RKO (cell line): ENCODE data around the gene UGT3A1.

Source experiments
- DNase-seq: peaks from one replicate; pipeline ENCODE4 v3.0.0-alpha.2; 2016; ENCODE audit warnings: low spot score

The UGT3A1 gene

DNA sequence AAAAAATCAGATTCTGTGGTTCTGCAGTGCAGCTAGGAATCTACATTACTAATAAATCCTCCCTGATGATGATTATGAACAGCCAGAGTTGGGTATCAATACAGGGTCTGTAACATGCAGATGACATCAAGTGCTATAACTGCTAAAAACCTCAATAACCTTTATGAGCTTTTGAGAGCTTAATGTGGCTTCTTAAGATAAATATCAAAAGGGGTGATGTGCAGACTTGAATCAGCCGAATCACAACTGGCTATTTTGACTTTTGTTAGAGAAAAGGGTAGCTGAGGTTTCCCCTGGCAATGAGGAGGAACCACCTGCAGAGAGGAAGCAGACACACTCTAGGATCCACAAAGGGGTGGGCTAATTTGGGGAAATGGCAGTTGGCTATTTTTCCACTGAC, 83.0 kb downstream of the UGT3A1 start:
- no peak for DNase-seq

DNA sequence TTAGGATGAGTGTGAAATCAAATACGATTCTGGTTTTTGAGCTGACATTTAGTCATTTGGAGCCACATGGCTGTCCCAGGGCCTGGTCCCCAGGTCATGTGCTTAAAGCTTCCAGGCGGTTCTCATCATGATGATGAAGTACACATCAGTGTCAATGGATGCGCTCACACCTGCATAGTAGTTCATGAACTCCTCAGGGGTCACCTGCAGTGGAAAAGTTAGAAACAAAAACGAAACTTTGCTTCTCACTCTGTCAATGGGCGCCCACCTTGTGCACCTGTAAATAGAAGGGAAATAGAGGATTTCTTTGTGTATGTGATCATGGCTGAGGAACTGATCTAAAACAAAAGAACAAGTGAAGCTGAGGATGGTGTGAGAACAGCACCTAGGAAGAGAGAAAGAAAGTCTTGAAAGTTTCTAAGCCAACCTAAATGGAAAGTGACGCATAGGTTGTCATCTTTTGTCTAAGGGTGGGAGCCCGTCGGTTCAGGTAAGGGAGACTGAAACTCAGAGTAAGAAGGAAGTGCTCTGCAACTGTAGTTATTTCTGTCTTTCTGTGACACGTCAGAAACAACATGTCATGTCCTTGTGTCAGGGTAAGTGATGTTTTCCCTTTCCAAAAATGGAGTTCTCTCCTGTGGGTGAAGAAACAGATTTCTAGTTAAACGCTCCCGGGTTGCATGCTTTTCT, 86.6 kb downstream of the UGT3A1 start:
- DNase-seq, result no peak

- no peak for DNase-seq
Observed at GRCh38 chr5:35903631-35904203, 87.5 kb downstream of the UGT3A1 start.

- DNase-seq, result no peak
Observed at GRCh38 chr5:35902046-35902672, 89.0 kb downstream of the UGT3A1 start.
